SK-N-SH (cell line): Measurements from ENCODE around the gene UBE2E1.
A peak's percentile ranks its signal among the peaks of the same experiment; 100 is the strongest.

ENCODE experiments used
- CTCF ChIP-seq: fragments of 200-600 bp; sonication (generic); IDR thresholded peaks from 2 replicates; pipeline ENCODE4 v1.6.1; 2017; ENCODE audit warnings: antibody characterized with exemption, mild to moderate bottlenecking, moderate library complexity
- ELF1 ChIP-seq: IDR thresholded peaks from 2 replicates; pipeline ENCODE4 v1.4.0; 2012
- EP300 ChIP-seq, 2 experiments: IDR thresholded peaks; 2 replicates each; pipeline versions ENCODE4 v1.4.0 to v1.6.1; 2012; ENCODE audit warnings: borderline replicate concordance in 1 of 2, low read depth in 1 of 2, low read length in 1 of 2
- MAX ChIP-seq: IDR thresholded peaks from 2 replicates; pipeline ENCODE4 v1.4.0; 2012; ENCODE audit warnings: low read depth
- MEF2A ChIP-seq: IDR thresholded peaks from 2 replicates; pipeline ENCODE4 v1.4.0; 2012; ENCODE audit warnings: low read depth, borderline replicate concordance
- POLR2AphosphoS5 ChIP-seq: IDR thresholded peaks from 2 replicates; pipeline ENCODE4 v1.6.1; 2012; ENCODE audit warnings: low read depth, low read length
- RCOR1 ChIP-seq: fragments of 150-350 bp; IDR thresholded peaks from 2 replicates; pipeline ENCODE4 v1.6.1; 2017; ENCODE audit warnings: antibody characterized with exemption, low read length
- SIN3A ChIP-seq: IDR thresholded peaks from 2 replicates; pipeline ENCODE4 v1.6.1; 2012; ENCODE audit warnings: low read depth, mild to moderate bottlenecking, low read length, moderate library complexity, borderline replicate concordance
- SMC3 ChIP-seq: IDR thresholded peaks from 2 replicates; pipeline ENCODE4 v1.6.1; 2012; ENCODE audit warnings: low read depth, low read length, improper control_type of control experiment
- TAF1 ChIP-seq: IDR thresholded peaks from 2 replicates; pipeline ENCODE4 v1.6.1; 2012; ENCODE audit warnings: low read depth, mild to moderate bottlenecking, low read length, moderate library complexity, borderline replicate concordance
- TCF12 ChIP-seq: IDR thresholded peaks from 2 replicates; pipeline ENCODE4 v1.4.0; 2012

GRCh38 chr3:23888617-23889228 is 83.0 kb downstream of the UBE2E1 start:
- TF ChIP-seq RCOR1 (no peak), ELF1 (no peak), SIN3A (no peak), TCF12 (no peak), SMC3 (peak; percentile 44; the same call in 1 of the 2 replicates), TAF1 (no peak), CTCF (peak; percentile 93), MAX (no peak), MEF2A (no peak), EP300 (IDR thresholded peaks at IDR 0.05; ENCODE audit: borderline replicate concordance in 1 of 2, low read depth in 1 of 2, low read length in 1 of 2) (no peak), POLR2AphosphoS5 (no peak)
